Nucleus accumbens (tissue), 56 donors: ENCODE results near the gene ACO2.
"Not testable (repeated sequence)": the region's sequence is repeated elsewhere in the genome, so short reads cannot be mapped to it uniquely, and the experiment has no call there.

Experiments
- DNase-seq, 56 donors: peaks; one replicate each; lab custom pipeline; 2025; lab: John Stamatoyannopoulos, UW

Gene ACO2

GRCh38 chr22:41468381-41469217 is at the start of gene ACO2, which contains the start of gene PHF5A:
TSS of gene ACO2 (plus strand) at chr22:41469117. CDS start at chr22:41469147, 30 bp downstream.
TSS of gene PHF5A (minus strand) at chr22:41468692. CDS start at chr22:41468653, 39 bp downstream.
- peak; percentile 81 to 100 (median 97) for DNase-seq

- DNase-seq = no peak
Measured at GRCh38 chr22:41425660-41426365, 43.1 kb upstream of the ACO2 start.

- DNase-seq = peak in 16 of 56 donors; percentile 16 to 57 (median 36)
Measured at GRCh38 chr22:41429232-41429950, 39.5 kb upstream of the ACO2 start.

GRCh38 chr22:41429951-41430332 is 39.0 kb upstream of the ACO2 start:
- DNase-seq = no peak

- no peak for DNase-seq
Measured at GRCh38 chr22:41431656-41432055, 37.3 kb upstream of the ACO2 start.

GRCh38 chr22:41433480-41433879 is 35.4 kb upstream of the ACO2 start:
- not testable (repeated sequence) for DNase-seq

- DNase-seq = peak in 1 of 56 donors; percentile 21
Measured at GRCh38 chr22:41434361-41435003, 34.4 kb upstream of the ACO2 start.

- DNase-seq = no peak
Measured at GRCh38 chr22:41435560-41435959, 33.4 kb upstream of the ACO2 start.

GRCh38 chr22:41436322-41437113 is 32.4 kb upstream of the ACO2 start:
- DNase-seq = peak in 3 of 56 donors; percentile 14 to 15 (median 14)

GRCh38 chr22:41437198-41437597 is 31.7 kb upstream of the ACO2 start:
- no peak for DNase-seq

GRCh38 chr22:41440511-41440910 is 28.4 kb upstream of the ACO2 start:
- DNase-seq = not testable (repeated sequence)

- no peak for DNase-seq
Measured at GRCh38 chr22:41442240-41442792, 26.6 kb upstream of the ACO2 start.

- peak; percentile 45 to 91 (median 77) for DNase-seq
Measured at GRCh38 chr22:41444360-41445128, 24.4 kb upstream of the ACO2 start.

GRCh38 chr22:41445129-41446056 is 23.5 kb upstream of the ACO2 start:
- peak in 21 of 56 donors; percentile 17 to 61 (median 48) for DNase-seq

GRCh38 chr22:41446057-41446501 is 22.8 kb upstream of the ACO2 start:
- peak in 16 of 56 donors; percentile 20 to 64 (median 38) for DNase-seq

GRCh38 chr22:41446639-41447434 is 22.1 kb upstream of the ACO2 start, which contains the start of gene TOB2:
TSS of gene TOB2 (minus strand) at chr22:41446801. CDS start at chr22:41437345, 9,456 bp downstream.
- DNase-seq = peak; percentile 71 to 98 (median 94)
